Measurements from ENCODE around the gene DOK7.

- no peak for TF ChIP-seq CTCF (IDR thresholded peaks at IDR 0.05; ENCODE audit: poor library complexity)
- no peak for TF ChIP-seq EZH2 (IDR thresholded peaks at IDR 0.05; ENCODE audit: borderline replicate concordance)
- no peak for TF ChIP-seq EZH2phosphoT487 (IDR thresholded peaks at IDR 0.05; ENCODE audit: low read depth, severe bottlenecking, unreplicated experiment)
Measured at GRCh38 chr4:3461515-3462291, 1.4 kb upstream of the DOK7 start.

All from hepatocyte (in vitro differentiated cells).